Upper lobe of right lung (tissue), 1 donor: ENCODE results near the gene PRKAG3. TPM values are rescaled to one million over a fixed set of nuclear protein-coding genes. Genes with fewer than 3 reads are reported as not detected.
A peak's percentile ranks its signal among the peaks of the same experiment; 100 is the strongest.

Experiments
- ATAC-seq: fragments of 200-7000 bp; cut with Tn5 transposase; one replicate; pipeline ENCODE4 v1.9.1; 2020; ENCODE audit warnings: mild to moderate bottlenecking, moderate library complexity
- DNase-seq: peaks from one replicate; pipeline ENCODE4 v3.0.0-alpha.2; 2020
- H3K27ac ChIP-seq: fragments of 200-600 bp; one replicate; pipeline ENCODE4 v1.8.0; 2022
- H3K27me3 ChIP-seq: fragments of 200-600 bp; one replicate; pipeline ENCODE4 v1.8.0; 2022; ENCODE audit warnings: mild to moderate bottlenecking
- H3K36me3 ChIP-seq: fragments of 200-600 bp; one replicate; pipeline ENCODE4 v1.8.0; 2022
- H3K4me1 ChIP-seq: fragments of 200-600 bp; one replicate; pipeline ENCODE4 v1.8.0; 2022
- H3K4me3 ChIP-seq: fragments of 200-600 bp; one replicate; pipeline ENCODE4 v1.8.0; 2022; ENCODE audit warnings: mild to moderate bottlenecking
- H3K9me3 ChIP-seq: fragments of 200-600 bp; one replicate; pipeline ENCODE4 v1.8.0; 2022
- CTCF ChIP-seq: fragments of 200-600 bp; IDR thresholded peaks from one replicate; pipeline ENCODE4 v1.8.0; 2022; ENCODE audit warnings: antibody characterized with exemption
- intact Hi-C: fragments of 100-400 bp; cut with DNase I; formaldehyde crosslinking; loops from one replicate; pipeline ENCODE4 v1.11.0; 2022
- total RNA-seq: library from RNA; stranded (reverse); fragmentation: NEBNext Ultra II Directional; extraction: Animal tissue kit (Norgen Biotek cat#: 25700); gene quantifications from one replicate; pipeline ENCODE4 v1.2.1, GENCODE V29; 2021
- donor health status: DM: no; HTN: yes; CAD: no; lungs with severe emphysema.

Gene PRKAG3
- total RNA-seq, 1 donor from 2014 or later, result not detected

GRCh38 chr2:218820746-218821369 is 10.7 kb downstream of the PRKAG3 start:
- Histone ChIP-seq H3K4me3 (no peak overlapping the region), H3K27me3 (no peaks in the 10 kb centered on the region), H3K9me3 (no peaks in the 10 kb centered on the region), H3K4me1 (no peaks in the 10 kb centered on the region), H3K27ac (peak overlapping the region; percentile 68), H3K36me3 (peaks cover 10% of the 10 kb centered on the region)
- TF ChIP-seq CTCF, result no peak
- no peak for DNase-seq
- intact Hi-C loops, result no loop called here
- peak; percentile 57 for ATAC-seq

- H3K27me3 ChIP-seq, result no peaks in the 10 kb centered on the region
- ATAC-seq, result no peak
- peaks cover 20% of the 10 kb centered on the region for H3K36me3 ChIP-seq
- no peak for TF ChIP-seq CTCF
- H3K4me3 ChIP-seq, result no peak overlapping the region
- no peaks in the 10 kb centered on the region for H3K4me1 ChIP-seq
- no peak for DNase-seq
- H3K9me3 ChIP-seq, result no peaks in the 10 kb centered on the region
- intact Hi-C loops, result no loop called here
- H3K27ac ChIP-seq, result no peak overlapping the region
These were observed 12.5 kb downstream of the PRKAG3 start for GRCh38 chr2:218819093-218819492.

GRCh38 chr2:218816561-218817011 is 15.0 kb downstream of the PRKAG3 start:
- H3K9me3 ChIP-seq, result no peaks in the 10 kb centered on the region
- H3K4me3 ChIP-seq, result no peak overlapping the region
- no peak for DNase-seq
- H3K4me1 ChIP-seq, result no peaks in the 10 kb centered on the region
- peaks cover 41% of the 10 kb centered on the region for H3K36me3 ChIP-seq
- H3K27me3 ChIP-seq, result no peaks in the 10 kb centered on the region
- TF ChIP-seq CTCF, result no peak
- intact Hi-C loops, result no loop called here
- ATAC-seq, result no peak
- no peak overlapping the region for H3K27ac ChIP-seq

- no peak overlapping the region for H3K4me3 ChIP-seq
- TF ChIP-seq CTCF, result no peak
- peaks cover 41% of the 10 kb centered on the region for H3K36me3 ChIP-seq
- H3K9me3 ChIP-seq, result no peaks in the 10 kb centered on the region
- H3K27me3 ChIP-seq, result no peaks in the 10 kb centered on the region
- intact Hi-C loops, result no loop called here
- DNase-seq, result no peak
- ATAC-seq, result no peak
- H3K27ac ChIP-seq, result no peak overlapping the region
- H3K4me1 ChIP-seq, result no peaks in the 10 kb centered on the region
These were observed 16.0 kb downstream of the PRKAG3 start for GRCh38 chr2:218815649-218816048.

GRCh38 chr2:218815244-218815637 is 16.4 kb downstream of the PRKAG3 start:
- DNase-seq, result no peak
- no peaks in the 10 kb centered on the region for H3K9me3 ChIP-seq
- no peak overlapping the region for H3K4me3 ChIP-seq
- intact Hi-C loops, result no loop called here
- no peak for ATAC-seq
- no peak overlapping the region for H3K27ac ChIP-seq
- no peaks in the 10 kb centered on the region for H3K4me1 ChIP-seq
- H3K27me3 ChIP-seq, result no peaks in the 10 kb centered on the region
- H3K36me3 ChIP-seq, result peaks cover 41% of the 10 kb centered on the region
- no peak for TF ChIP-seq CTCF
